Neural crest cell (in vitro differentiated cells): Measurements from ENCODE around the gene PLOD1. TPM values are rescaled to one million over a fixed set of nuclear protein-coding genes. Genes with fewer than 3 reads are reported as not detected.

Source experiments
- DNase-seq: peaks from one replicate; pipeline ENCODE4 v3.0.0; 2021; ENCODE audit warnings: low read depth, mixed read lengths, low spot score
- H3K27ac Mint-ChIP-seq: one replicate; pipeline ENCODE4 v1.8.0; 2021; ENCODE audit warnings: mild to moderate bottlenecking, mixed read lengths; ENCODE audit not compliant: unreplicated experiment
- H3K27me3 Mint-ChIP-seq: 2 replicates; pipeline ENCODE4 v1.8.0; 2021; ENCODE audit warnings: low read depth, mild to moderate bottlenecking, mixed read lengths
- H3K36me3 Mint-ChIP-seq: 2 replicates; pipeline ENCODE4 v1.8.0; 2021; ENCODE audit warnings: low read depth, mild to moderate bottlenecking, mixed read lengths
- H3K4me1 Mint-ChIP-seq: 2 replicates; pipeline ENCODE4 v1.8.0; 2021; ENCODE audit warnings: mixed read lengths
- H3K4me3 Mint-ChIP-seq: one replicate; pipeline ENCODE4 v1.8.0; 2021; ENCODE audit warnings: mild to moderate bottlenecking, mixed read lengths
- H3K9me3 Mint-ChIP-seq: 2 replicates; pipeline ENCODE4 v1.8.0; 2021; ENCODE audit warnings: mixed read lengths
- CTCF ChIP-seq: fragments of 200-600 bp; sonication (generic); conservative IDR thresholded peaks from 2 replicates; pipeline ENCODE4 v1.5.0; 2021; ENCODE audit warnings: antibody characterized with exemption, mild to moderate bottlenecking
- total RNA-seq: library from RNA; stranded (reverse); gene quantifications from 2 replicates; pipeline ENCODE4 v1.2.1, GENCODE V29; 2021

Gene PLOD1
- total RNA-seq, 1 donor from 2014 or later = 58.7 TPM

DNA sequence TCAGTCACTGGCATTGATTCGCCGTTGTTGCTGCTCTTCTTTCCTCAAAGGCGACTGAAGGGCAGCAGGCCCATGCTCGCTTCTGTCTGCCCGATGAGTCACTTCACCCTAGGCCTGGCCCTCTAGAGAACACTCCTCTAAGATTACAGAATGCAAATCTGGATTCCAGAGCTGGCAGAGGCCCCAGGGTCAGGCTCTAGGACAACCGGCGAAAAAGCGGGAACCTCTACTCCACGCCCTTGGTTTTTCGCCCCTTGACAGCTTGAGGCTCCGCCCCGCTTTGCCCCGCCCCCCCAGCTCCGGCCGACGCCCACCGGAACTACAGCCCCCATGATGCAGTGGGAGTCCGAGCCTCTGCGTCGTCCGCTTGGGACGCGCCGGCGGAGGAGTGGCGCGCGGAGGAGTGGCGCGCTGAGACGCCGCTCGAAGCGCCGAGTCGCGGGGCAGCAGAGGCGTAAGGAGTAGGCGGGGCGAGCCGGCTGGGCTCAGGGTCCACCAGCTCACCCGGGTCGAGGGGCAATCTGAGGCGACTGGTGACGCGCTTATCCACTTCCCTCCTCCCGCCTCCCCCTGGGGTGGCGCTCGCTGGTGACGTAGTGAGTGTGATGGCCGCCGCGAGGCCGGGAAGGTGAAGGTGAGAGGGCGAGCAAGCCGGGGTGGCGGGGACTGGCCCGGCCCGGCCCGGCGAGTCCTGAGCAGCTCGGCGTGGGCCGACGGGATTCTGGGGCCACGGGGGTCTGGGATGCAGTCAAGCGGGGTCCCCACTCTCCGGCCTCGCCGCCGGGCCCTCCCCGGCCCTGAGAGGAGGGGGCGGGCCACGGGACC, 45.5 kb downstream of the PLOD1 start, which contains the start of gene MFN2:
TSS of gene MFN2 (plus strand) at position 594 of the 825 bp plus-strand sequence. CDS start 8,725 bp downstream, outside the sequence.
- H3K27me3 Mint-ChIP-seq = no peaks in the 10 kb centered on the region
- no peaks in the 10 kb centered on the region for H3K9me3 Mint-ChIP-seq
- H3K36me3 Mint-ChIP-seq = no peaks in the 10 kb centered on the region
- peak within 1 kb of the TSS; percentile 95 for H3K4me3 Mint-ChIP-seq
- H3K27ac Mint-ChIP-seq = peak within 1 kb of the TSS; percentile 99
- peaks cover 24% of the 10 kb centered on the region for H3K4me1 Mint-ChIP-seq
- peak; percentile 93 for DNase-seq
- TF ChIP-seq CTCF = no peak

- DNase-seq = no peak
- Mint-ChIP-seq H3K4me3 (peak overlapping the region; percentile 95), H3K27me3 (no peaks in the 10 kb centered on the region), H3K4me1 (peaks cover 24% of the 10 kb centered on the region), H3K27ac (peak overlapping the region; percentile 90), H3K9me3 (no peaks in the 10 kb centered on the region), H3K36me3 (peaks cover under 1% of the 10 kb centered on the region)
- no peak for TF ChIP-seq CTCF
Observed at GRCh38 chr1:11980676-11980972, 46.1 kb downstream of the PLOD1 start.

- Mint-ChIP-seq H3K4me3 (peak overlapping the region; percentile 95), H3K4me1 (peaks cover 24% of the 10 kb centered on the region), H3K36me3 (peaks cover 2% of the 10 kb centered on the region), H3K27me3 (no peaks in the 10 kb centered on the region), H3K27ac (no peak overlapping the region), H3K9me3 (no peaks in the 10 kb centered on the region)
- DNase-seq = no peak
- TF ChIP-seq CTCF = no peak
Observed at GRCh38 chr1:11981378-11982009, 47.0 kb downstream of the PLOD1 start.

- peaks cover 24% of the 10 kb centered on the region for H3K4me1 Mint-ChIP-seq
- peak overlapping the region; percentile 95 for H3K4me3 Mint-ChIP-seq
- H3K27ac Mint-ChIP-seq = no peak overlapping the region
- H3K9me3 Mint-ChIP-seq = no peaks in the 10 kb centered on the region
- H3K36me3 Mint-ChIP-seq = peaks cover 2% of the 10 kb centered on the region
- no peaks in the 10 kb centered on the region for H3K27me3 Mint-ChIP-seq
- peak; percentile 43 for TF ChIP-seq CTCF
- DNase-seq = no peak
Observed at GRCh38 chr1:11982010-11982392, 47.5 kb downstream of the PLOD1 start.

DNA sequence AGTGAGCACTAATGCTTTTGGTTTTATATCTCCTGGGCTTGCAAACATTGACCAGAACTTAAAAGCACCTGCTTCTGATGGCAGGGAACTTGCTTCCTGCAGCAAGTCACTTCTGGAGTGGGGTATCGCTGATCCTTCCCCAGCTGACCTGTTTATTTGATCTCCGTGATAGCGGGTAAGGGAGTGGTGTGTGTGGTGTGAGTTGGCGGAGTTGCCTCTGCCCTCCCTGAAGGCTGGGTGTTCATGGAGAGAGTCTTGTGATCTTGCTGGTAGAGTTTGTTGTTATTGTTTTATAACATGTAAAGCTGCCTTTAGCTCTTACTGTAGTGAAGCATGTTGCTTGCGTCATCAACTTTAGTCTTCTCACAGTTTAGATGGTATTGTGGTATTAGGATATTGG, 49.6 kb downstream of the PLOD1 start:
- H3K27me3 Mint-ChIP-seq = no peaks in the 10 kb centered on the region
- H3K27ac Mint-ChIP-seq = no peak overlapping the region
- peak overlapping the region; percentile 33 for H3K4me3 Mint-ChIP-seq
- no peak for TF ChIP-seq CTCF
- peaks cover 24% of the 10 kb centered on the region for H3K4me1 Mint-ChIP-seq
- DNase-seq = no peak
- H3K9me3 Mint-ChIP-seq = no peaks in the 10 kb centered on the region
- peaks cover 5% of the 10 kb centered on the region for H3K36me3 Mint-ChIP-seq
